HepG2 (cell line): Measurements from ENCODE around the gene SLC26A5. TPM values are rescaled to one million over a fixed set of nuclear protein-coding genes. Genes with fewer than 3 reads are reported as not detected.

ENCODE experiments used
- ATAC-seq: fragments of 200-7000 bp; cut with Tn5 transposase; 3 replicates; pipeline ENCODE4 v1.9.1; 2020; ENCODE audit warnings: mild to moderate bottlenecking, moderate library complexity
- BruUV-seq: library from RNA; stranded (reverse); fragments of 400-500 nt; replicated peaks from 2 replicates; lab custom pipeline; 2021; lab: Mats Ljungman, UMichigan
- CTCF ChIA-PET: fragments of 300-600 bp; formaldehyde crosslinking; extraction: SDS; loops from one replicate; lab custom pipeline; 2021; ENCODE audit warnings: low total read pairs, inconsistent platforms, low intra/inter-chr PET ratio; lab: Yijun Ruan, JAX
- POLR2A ChIA-PET: fragments of 350-600 bp; sonication (Branson Sonifier 250); formaldehyde crosslinking; loops from one replicate; lab custom pipeline; 2020; ENCODE audit warnings: antibody characterized with exemption, inconsistent platforms; lab: Yijun Ruan, JAX
- DNase-seq: peaks from one replicate; pipeline ENCODE4 v3.0.0-alpha.2; 2015; ENCODE audit warnings: low spot score
- FAIRE-seq: peaks from 3 replicates; lab custom pipeline; 2011; peaks lifted over from hg19 to GRCh38; lab: Jason Lieb, UNC
- H2AFZ ChIP-seq: one replicate; pipeline ENCODE4 v1.6.1; 2011; ENCODE audit warnings: low read length, inconsistent platforms
- H3K27ac ChIP-seq: fragments of 300-600 bp; 3 replicates; pipeline ENCODE4 v1.8.0; 2011; ENCODE audit warnings: mixed run types, mild to moderate bottlenecking, mixed read lengths, low read length, inconsistent platforms; ENCODE audit not compliant: insufficient read depth; ENCODE audit errors: extremely low read length
- H3K27me3 ChIP-seq, 2 experiments: fragments of 200-600 bp in 1 of 2; 2 replicates in 1 of 2; 3 replicates in 1 of 2; pipeline versions ENCODE4 v1.6.0 to v1.8.0; 2011; ENCODE audit warnings: low read length in 2 of 2, mild to moderate bottlenecking in 2 of 2, moderate library complexity in 2 of 2, inconsistent platforms in 1 of 2; ENCODE audit not compliant: insufficient read depth in 2 of 2, control insufficient read depth in 1 of 2
- H3K36me3 ChIP-seq, 2 experiments: fragments of 200-600 bp in 1 of 2; replicated peaks in 1 of 2; 2 replicates in 1 of 2; 3 replicates in 1 of 2; pipeline versions ENCODE4 v1.5.1 to v1.8.0; 2011; ENCODE audit warnings: low read length in 2 of 2, inconsistent platforms in 1 of 2; ENCODE audit not compliant: insufficient read depth in 2 of 2, control insufficient read depth in 1 of 2
- H3K4me1 ChIP-seq: 2 replicates; pipeline ENCODE4 v1.5.1; 2012; ENCODE audit warnings: low read length, inconsistent platforms; ENCODE audit not compliant: insufficient read depth
- H3K4me2 ChIP-seq: 2 replicates; pipeline ENCODE4 v1.6.0; 2011; ENCODE audit warnings: low read depth, low read length, inconsistent platforms
- H3K4me3 ChIP-seq, 3 experiments: fragments of 200-600 bp in 1 of 3; sonication (generic), shearing (Covaris generic) in 1 of 3; replicated peaks in 1 of 3; 2 replicates each; pipeline ENCODE4 v1.5.1; 2011 to 2016; ENCODE audit warnings: low read length in 3 of 3, inconsistent platforms in 2 of 3, low read depth in 2 of 3, mild to moderate bottlenecking in 2 of 3, control low read depth in 1 of 3, mixed read lengths in 1 of 3; ENCODE audit not compliant: insufficient read depth in 1 of 3
- H3K79me2 ChIP-seq: one replicate; pipeline ENCODE4 v1.6.1; 2011; ENCODE audit warnings: low read length, inconsistent platforms; ENCODE audit not compliant: insufficient read depth
- H3K9ac ChIP-seq: 2 replicates; pipeline ENCODE4 v1.6.0; 2011; ENCODE audit warnings: mild to moderate bottlenecking, low read depth, low read length, inconsistent platforms; ENCODE audit not compliant: insufficient read depth
- H3K9me3 ChIP-seq: 2 replicates; pipeline ENCODE4 v1.5.1; 2012; ENCODE audit warnings: mild to moderate bottlenecking, low read length
- H4K20me1 ChIP-seq: 2 replicates; pipeline ENCODE4 v1.6.0; 2011; ENCODE audit warnings: inconsistent platforms, mild to moderate bottlenecking, low read length, moderate library complexity; ENCODE audit not compliant: insufficient read depth
- DRAP1 ChIP-seq: IDR thresholded peaks from 2 replicates; pipeline ENCODE4 v1.6.1; 2016; ENCODE audit warnings: missing genetic modification reagents, missing compliant biosample characterization
- GMEB1 ChIP-seq: sonication (generic); formaldehyde crosslinking; IDR thresholded peaks from 2 replicates; pipeline ENCODE4 v1.5.1; 2020; ENCODE audit warnings: missing genetic modification reagents, mild to moderate bottlenecking, borderline replicate concordance
- HDAC6 ChIP-seq: fragments of 200-600 bp; sonication (generic); IDR thresholded peaks from 2 replicates; pipeline ENCODE4 v1.7.0; 2017; ENCODE audit warnings: mild to moderate bottlenecking, antibody characterized with exemption, low read length, low read depth
- HIC2 ChIP-seq: sonication (generic); formaldehyde crosslinking; IDR thresholded peaks from 2 replicates; pipeline ENCODE4 v1.9.0; 2022; ENCODE audit warnings: low read depth, missing genetic modification reagents
- MAFK ChIP-seq, 2 experiments: IDR thresholded peaks in 1 of 2; conservative IDR thresholded peaks in 1 of 2; 2 replicates each; pipeline ENCODE4 v1.6.1; 2011; ENCODE audit warnings: improper control_type of control experiment in 2 of 2, low read length in 2 of 2
- PCBP2 ChIP-seq: fragments of 200-400 bp; formaldehyde crosslinking; optimal IDR thresholded peaks from 2 replicates; pipeline ENCODE3; 2018; ENCODE audit warnings: low read length, low read depth; ENCODE audit not compliant: poor library complexity, severe bottlenecking
- TBX3 ChIP-seq: fragments of 450-650 bp; IDR thresholded peaks from 2 replicates; pipeline ENCODE4 v1.6.1; 2017; ENCODE audit warnings: antibody characterized with exemption, mild to moderate bottlenecking, inconsistent platforms, borderline replicate concordance
- THRA ChIP-seq: sonication (generic); formaldehyde crosslinking; IDR thresholded peaks from 2 replicates; pipeline ENCODE4 v1.4.0; 2020; ENCODE audit warnings: missing genetic modification reagents, borderline replicate concordance
- USF2 ChIP-seq, 2 experiments: sonication (generic) in 1 of 2; formaldehyde crosslinking in 1 of 2; IDR thresholded peaks; 2 replicates each; pipeline versions ENCODE4 v1.5.1 to v1.6.1; 2011 to 2020; ENCODE audit warnings: borderline replicate concordance in 1 of 2, low read depth in 1 of 2, low read length in 1 of 2, mild to moderate bottlenecking in 1 of 2, missing genetic modification reagents in 1 of 2, moderate library complexity in 1 of 2
- YEATS4 ChIP-seq: sonication (generic); formaldehyde crosslinking; IDR thresholded peaks from 2 replicates; pipeline ENCODE4 v1.4.0; 2020; ENCODE audit warnings: missing genetic modification reagents, borderline replicate concordance
- ZNF17 ChIP-seq: sonication (generic); formaldehyde crosslinking; IDR thresholded peaks from 2 replicates; pipeline ENCODE4 v1.5.0; 2020; ENCODE audit warnings: mild to moderate bottlenecking, missing genetic modification reagents
- ZNF709 ChIP-seq: sonication (generic); formaldehyde crosslinking; IDR thresholded peaks from 2 replicates; pipeline ENCODE4 v1.5.0; 2020; ENCODE audit warnings: mild to moderate bottlenecking, missing genetic modification reagents
- ZNF83 ChIP-seq: sonication (generic); formaldehyde crosslinking; IDR thresholded peaks from 2 replicates; pipeline ENCODE4 v1.4.0; 2020; ENCODE audit warnings: missing genetic modification reagents, mild to moderate bottlenecking, borderline replicate concordance
- WGBS: methylation state at CpG from one replicate; pipeline ENCODE4 v1.1.6; 2017; ENCODE audit warnings: low lambda C conversion rate; 5-methylcytosine and 5-hydroxymethylcytosine counted together
- in situ Hi-C: cut with HindIII; loops from 2 replicates; pipeline ENCODE4 v1.10.0; 2017; ENCODE audit warnings: low pct_unique_long_range_greater_than_20kb; ENCODE audit not compliant: extremely low pct_ligation_motif_present
- intact Hi-C: fragments of 100-400 bp; cut with micrococcal nuclease; formaldehyde crosslinking; loops from one replicate; pipeline ENCODE4 v1.10.0; 2022; ENCODE audit not compliant: unreplicated experiment
- polyA plus RNA-seq, 8 experiments: library from polyadenylated mRNA; depleted of rRNA in 3 of 8; stranded (reverse) in 7 of 8; unstranded in 1 of 8; fragments of >200 nt; fragmentation: Illumina TruSeq in 4 of 8; extraction: Trizol in 4 of 8; gene quantifications; 2 replicates each; pipeline versions ENCODE4 v1.2.1 to v1.2.3, GENCODE V29; 2011 to 2016; ENCODE audit warnings: low read depth in 4 of 8, missing spikeins in 1 of 8, mixed read lengths in 1 of 8; ENCODE audit not compliant: insufficient read depth in 1 of 8
- total RNA-seq, 5 experiments: library from RNA; depleted of rRNA; stranded (reverse); fragments of >200 nt; fragmentation: Illumina TruSeq; extraction: Trizol; gene quantifications; 2 replicates each; pipeline ENCODE4 v1.2.3, GENCODE V29; 2016; ENCODE audit warnings: low read depth in 1 of 5

Gene SLC26A5
- total and polyA plus RNA-seq, 2 of the 13 experiments (the other 11 are each of a cell fraction or from before 2014, with no cell fraction given): 0.08 to 0.11 TPM

- TSS peak; percentile 81 for BruUV-seq
- intact Hi-C loops (no loop called here), in situ Hi-C loops (loop anchor here (10.0 kb wide), 1 partner anchor 57 kb away; no protein-coding TSS in a partner anchor)
- Histone ChIP-seq H3K9ac (peak within 1 kb of the TSS; percentile 94), H3K4me3 (peak within 1 kb of the TSS; percentile 82 to 99 (median 96)), H3K9me3 (no peaks in the 10 kb centered on the region), H3K36me3 (peaks cover under 1 to 7% of the 10 kb centered on the region in 2 experiments; a peak in 3 of 5 replicates), H3K79me2 (peaks cover 71% of the 10 kb centered on the region), H3K27ac (peak within 1 kb of the TSS; percentile 88), H3K27me3 (no peaks in the 10 kb centered on the region; a peak in 1 of 5 replicates), H3K4me1 (peaks cover 53% of the 10 kb centered on the region), H2AFZ (peak within 1 kb of the TSS; percentile 42), H3K4me2 (peak within 1 kb of the TSS; percentile 88), H4K20me1 (peaks cover 7% of the 10 kb centered on the region; the same call in 1 of the 2 replicates)
- WGBS: 1% methylated on average over 14 of the region's 25 CpGs
- peak; percentile 81 for FAIRE-seq
- POLR2A ChIA-PET: interaction anchor here (0.8 to 1.4 kb wide), 4 partner anchors 9 to 59 kb away, joined by 3 to 13 read pairs (median 4); no protein-coding TSS in a partner anchor
- ATAC-seq: peak; percentile 88
- CTCF ChIA-PET: no interaction called here
- peak; percentile 92 for DNase-seq
- TF ChIP-seq HDAC6: no peak
- TF ChIP-seq DRAP1 (CRISPR knock-in tag): peak; percentile 81
- no peak for TF ChIP-seq PCBP2
- peak; percentile 71; the same call in 1 of the 2 replicates for TF ChIP-seq GMEB1
- TF ChIP-seq ZNF17 (CRISPR knock-in tag): no peak
- no peak for TF ChIP-seq TBX3
- peak; percentile 46; the same call in 1 of the 2 replicates for TF ChIP-seq THRA (CRISPR knock-in tag)
- TF ChIP-seq YEATS4 (CRISPR knock-in tag): peak; percentile 92
- TF ChIP-seq USF2 (IDR thresholded peaks at IDR 0.05; ENCODE audit: low read depth, low read length): no peak
- peak; percentile 74; the same call in 1 of the 2 replicates for TF ChIP-seq USF2 (CRISPR knock-in tag; IDR thresholded peaks at IDR 0.05; ENCODE audit: borderline replicate concordance)
- TF ChIP-seq ZNF83 (CRISPR knock-in tag): no peak
- peak; percentile 63 to 73 for TF ChIP-seq MAFK (conservative IDR thresholded peaks at IDR 0.05 in 1 of 2, IDR thresholded peaks at IDR 0.05 in 1 of 2; ENCODE audit: low read length in 2 of 2)
- no peak for TF ChIP-seq ZNF709
- no peak for TF ChIP-seq HIC2 (CRISPR knock-in tag)
These were observed 98.3 kb downstream of the SLC26A5 start, which contains the start of gene PSMC2 for GRCh38 chr7:103347507-103348267. Gene PSMC2, plus strand, starts transcription at chr7:103347643. Its CDS starts 69 bp downstream, at chr7:103347712.
